ENCODE measurements around the gene MEMO1. TPM values are rescaled to one million over a fixed set of nuclear protein-coding genes. Genes with fewer than 3 reads are reported as not detected.

Gene MEMO1
- total RNA-seq, 1 experiment from 2014 or later, result 54.6 TPM

- H3K4me1 Mint-ChIP-seq (ENCODE audit: insufficient read depth, unreplicated experiment), result peaks cover 29% of the 10 kb centered on the region
- ChIA-PET CTCF (interaction anchor here (0.6 to 1.9 kb wide), 8 partner anchors 9 to 1844 kb away, joined by 3 to 7 read pairs (median 4); partner anchors contain the start of genes DPY30 and SPAST), POLR2A (interaction anchor here (0.6 to 2.8 kb wide), 21 partner anchors 10 to 589 kb away, joined by 3 to 27 read pairs (median 5); partner anchors contain the start of genes DPY30, SLC30A6 and SPAST)
- TF ChIP-seq CTCF (IDR thresholded peaks at IDR 0.05; ENCODE audit: unreplicated experiment), result no peak
- no peaks in the 10 kb centered on the region for H3K9me3 Mint-ChIP-seq (ENCODE audit: unreplicated experiment)
- H3K27ac Mint-ChIP-seq (ENCODE audit: low read depth, unreplicated experiment), result peak overlapping the region; percentile 46
- TSS peak; percentile 43 for BruUV-seq (replicated peaks)
- H3K36me3 Mint-ChIP-seq (ENCODE audit: insufficient read depth, unreplicated experiment), result no peaks in the 10 kb centered on the region
- DNase-seq (ENCODE audit: unreplicated experiment), result peak; percentile 42
- no peaks in the 10 kb centered on the region for H3K27me3 Mint-ChIP-seq (ENCODE audit: insufficient read depth, unreplicated experiment)
- intact Hi-C loops (cut with micrococcal nuclease), result loop anchor here (10.0 kb wide), 2 partner anchors 124 to 126 kb away; no protein-coding TSS in a partner anchor
- peak overlapping the region; percentile 86 for H3K4me3 Mint-ChIP-seq (ENCODE audit: unreplicated experiment)
Observed at GRCh38 chr2:32008805-32009515, 1.8 kb downstream of the MEMO1 start.

GRCh38 chr2:32007121-32007391, 3.8 kb downstream of the MEMO1 start:
- intact Hi-C loops (cut with micrococcal nuclease), result loop anchor here (10.0 kb wide), 2 partner anchors 122 to 128 kb away; no protein-coding TSS in a partner anchor
- Mint-ChIP-seq H3K4me1 (ENCODE audit: insufficient read depth, unreplicated experiment) (peaks cover 26% of the 10 kb centered on the region), H3K9me3 (ENCODE audit: unreplicated experiment) (no peaks in the 10 kb centered on the region), H3K36me3 (ENCODE audit: insufficient read depth, unreplicated experiment) (no peaks in the 10 kb centered on the region), H3K27me3 (ENCODE audit: insufficient read depth, unreplicated experiment) (no peaks in the 10 kb centered on the region), H3K27ac (ENCODE audit: low read depth, unreplicated experiment) (peak overlapping the region; percentile 4), H3K4me3 (ENCODE audit: unreplicated experiment) (no peak overlapping the region)
- DNase-seq (ENCODE audit: unreplicated experiment), result no peak
- ChIA-PET CTCF (no interaction called here), POLR2A (interaction anchor here (1.7 to 2.8 kb wide), 3 partner anchors 32 to 169 kb away, joined by 4 to 27 read pairs (median 22); partner anchors contain the start of genes DPY30 and SPAST)
- no peak for TF ChIP-seq CTCF (IDR thresholded peaks at IDR 0.05; ENCODE audit: unreplicated experiment)
- BruUV-seq (replicated peaks), result no TSS peak

- H3K9me3 Mint-ChIP-seq (ENCODE audit: unreplicated experiment), result no peaks in the 10 kb centered on the region
- intact Hi-C loops (cut with micrococcal nuclease), result loop anchor here (10.0 kb wide), 2 partner anchors 121 to 129 kb away; no protein-coding TSS in a partner anchor
- DNase-seq (ENCODE audit: unreplicated experiment), result no peak
- H3K4me3 Mint-ChIP-seq (ENCODE audit: unreplicated experiment), result no peak overlapping the region
- H3K36me3 Mint-ChIP-seq (ENCODE audit: insufficient read depth, unreplicated experiment), result no peaks in the 10 kb centered on the region
- no peak for TF ChIP-seq CTCF (IDR thresholded peaks at IDR 0.05; ENCODE audit: unreplicated experiment)
- H3K27me3 Mint-ChIP-seq (ENCODE audit: insufficient read depth, unreplicated experiment), result no peaks in the 10 kb centered on the region
- POLR2A ChIA-PET, result interaction anchor here (1.6 kb wide), 1 partner anchor 58 kb away, joined by 4 read pairs; the partner anchor contains the start of gene SPAST
- H3K27ac Mint-ChIP-seq (ENCODE audit: low read depth, unreplicated experiment), result peak overlapping the region; percentile 69
- no TSS peak for BruUV-seq (replicated peaks)
- CTCF ChIA-PET, result interaction anchor here (0.6 to 0.9 kb wide), 2 partner anchors 16 to 603 kb away, joined by 3 to 4 read pairs; no protein-coding TSS in a partner anchor
- peaks cover 24% of the 10 kb centered on the region for H3K4me1 Mint-ChIP-seq (ENCODE audit: insufficient read depth, unreplicated experiment)
Observed at GRCh38 chr2:32005371-32005976, 5.3 kb downstream of the MEMO1 start.

- Mint-ChIP-seq H3K36me3 (ENCODE audit: insufficient read depth, unreplicated experiment) (peaks cover 7% of the 10 kb centered on the region), H3K4me3 (ENCODE audit: unreplicated experiment) (no peak overlapping the region), H3K4me1 (ENCODE audit: insufficient read depth, unreplicated experiment) (peaks cover 29% of the 10 kb centered on the region), H3K9me3 (ENCODE audit: unreplicated experiment) (no peaks in the 10 kb centered on the region), H3K27ac (ENCODE audit: low read depth, unreplicated experiment) (peak overlapping the region; percentile 69), H3K27me3 (ENCODE audit: insufficient read depth, unreplicated experiment) (no peaks in the 10 kb centered on the region)
- no TSS peak for BruUV-seq (replicated peaks)
- POLR2A ChIA-PET, result interaction anchor here (1.0 to 1.9 kb wide), 5 partner anchors 9 to 162 kb away, joined by 3 to 10 read pairs (median 4); partner anchors contain the start of genes DPY30 and SLC30A6
- DNase-seq (ENCODE audit: unreplicated experiment), result peak; percentile 15
- intact Hi-C loops (cut with micrococcal nuclease), result loop anchor here (10.0 kb wide), 2 partner anchors 119 to 131 kb away; no protein-coding TSS in a partner anchor
- CTCF ChIA-PET, result interaction anchor here (0.6 kb wide), 1 partner anchor 76 kb away, joined by 4 read pairs; no protein-coding TSS in a partner anchor
- no peak for TF ChIP-seq CTCF (IDR thresholded peaks at IDR 0.05; ENCODE audit: unreplicated experiment)
Observed at GRCh38 chr2:32003791-32004190, 7.0 kb downstream of the MEMO1 start.

Measured in MCF 10A (cell line).